IPS-NIHi7 (cell line): Measurements from ENCODE around the gene KCTD16.

Experiments used
- DNase-seq: peaks from one replicate; pipeline ENCODE4 v3.0.0; 2012; ENCODE audit warnings: mixed read lengths; ENCODE audit errors: extremely low spot score

KCTD16 gene

DNA sequence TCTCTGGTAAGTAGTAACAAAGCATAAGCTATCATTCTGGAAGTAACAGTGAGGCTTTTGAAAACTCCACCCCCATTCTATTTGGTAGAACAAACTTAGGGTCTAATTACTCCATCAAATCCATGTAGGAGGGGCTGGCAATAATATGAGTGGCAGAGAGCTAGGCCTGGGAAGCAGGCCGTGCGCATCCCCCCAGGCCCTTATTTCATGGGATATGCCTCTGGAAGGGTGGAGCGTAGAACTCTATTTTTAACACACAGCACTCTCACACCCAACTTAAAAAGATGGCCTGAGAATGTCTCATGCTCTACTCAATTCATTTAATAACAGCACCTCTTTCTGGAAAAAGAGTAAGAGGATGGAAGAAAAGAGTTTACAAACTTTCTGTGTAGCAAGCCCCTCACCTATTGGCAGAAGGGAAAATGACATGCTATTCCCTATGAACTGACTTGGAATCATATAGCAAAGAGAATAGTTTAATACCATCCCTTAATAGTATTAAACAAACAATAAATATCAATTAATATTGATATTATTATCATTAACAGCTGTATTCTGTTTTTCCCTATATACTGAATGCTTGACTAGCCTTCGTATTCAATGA, 233.2 kb downstream of the KCTD16 start:
- DNase-seq: no peak

DNA sequence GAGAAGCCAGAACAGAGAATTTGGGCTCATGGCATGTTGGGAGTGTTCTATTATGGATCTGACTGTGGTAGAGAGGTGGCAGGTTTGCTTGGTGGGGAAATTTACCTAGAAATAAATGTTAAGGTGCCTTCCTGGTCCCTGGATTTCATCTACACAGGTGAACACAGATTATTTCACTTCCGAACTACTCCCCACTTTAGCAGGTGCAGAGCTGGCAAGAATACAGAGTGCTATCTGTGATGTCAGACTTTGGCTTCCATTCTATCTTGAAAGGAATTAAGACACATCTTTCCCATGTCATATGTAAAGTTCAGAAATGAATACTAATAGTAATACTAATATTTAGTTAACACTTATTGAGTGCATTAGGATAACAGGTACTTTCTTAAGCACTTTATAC, 234.0 kb downstream of the KCTD16 start:
- no peak for DNase-seq

DNA sequence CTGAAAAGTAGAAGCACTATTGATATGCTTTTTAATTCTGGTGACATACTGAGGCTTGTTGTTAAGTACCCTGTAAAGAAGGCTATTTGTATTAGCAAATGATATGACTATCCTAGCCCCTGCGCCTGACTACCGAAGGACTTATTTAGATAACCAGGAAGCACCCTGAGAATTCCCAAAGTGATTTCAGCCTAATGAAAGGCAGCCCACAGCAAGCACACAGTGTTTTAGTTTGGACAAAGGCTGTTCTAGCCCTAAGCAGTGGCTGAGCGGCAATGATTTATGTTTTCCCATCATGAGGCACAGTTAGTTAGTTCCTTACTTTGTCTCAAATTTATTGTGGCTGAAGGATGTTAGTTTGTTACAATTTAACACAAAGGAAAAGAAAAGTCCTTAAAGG, 235.3 kb downstream of the KCTD16 start:
- no peak for DNase-seq

DNA sequence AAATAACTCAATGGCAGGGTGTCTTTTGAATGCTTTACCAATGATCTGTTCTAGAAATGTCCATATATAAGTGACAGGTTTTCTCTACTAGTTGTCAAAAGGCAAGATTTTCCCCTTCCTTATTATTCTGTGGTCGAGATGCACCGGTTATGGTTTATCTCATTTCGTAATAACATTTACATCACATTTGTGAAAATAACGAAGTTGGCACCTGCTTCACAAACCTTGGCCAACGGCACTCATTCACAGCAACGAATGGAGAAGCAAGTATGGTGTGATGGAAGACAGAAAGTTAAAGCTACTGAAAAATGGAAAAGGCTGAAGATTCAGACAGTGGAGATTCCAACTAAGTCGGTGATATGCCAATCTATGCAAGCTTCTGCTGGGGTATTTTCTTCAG, 235.8 kb downstream of the KCTD16 start:
- DNase-seq: no peak

DNA sequence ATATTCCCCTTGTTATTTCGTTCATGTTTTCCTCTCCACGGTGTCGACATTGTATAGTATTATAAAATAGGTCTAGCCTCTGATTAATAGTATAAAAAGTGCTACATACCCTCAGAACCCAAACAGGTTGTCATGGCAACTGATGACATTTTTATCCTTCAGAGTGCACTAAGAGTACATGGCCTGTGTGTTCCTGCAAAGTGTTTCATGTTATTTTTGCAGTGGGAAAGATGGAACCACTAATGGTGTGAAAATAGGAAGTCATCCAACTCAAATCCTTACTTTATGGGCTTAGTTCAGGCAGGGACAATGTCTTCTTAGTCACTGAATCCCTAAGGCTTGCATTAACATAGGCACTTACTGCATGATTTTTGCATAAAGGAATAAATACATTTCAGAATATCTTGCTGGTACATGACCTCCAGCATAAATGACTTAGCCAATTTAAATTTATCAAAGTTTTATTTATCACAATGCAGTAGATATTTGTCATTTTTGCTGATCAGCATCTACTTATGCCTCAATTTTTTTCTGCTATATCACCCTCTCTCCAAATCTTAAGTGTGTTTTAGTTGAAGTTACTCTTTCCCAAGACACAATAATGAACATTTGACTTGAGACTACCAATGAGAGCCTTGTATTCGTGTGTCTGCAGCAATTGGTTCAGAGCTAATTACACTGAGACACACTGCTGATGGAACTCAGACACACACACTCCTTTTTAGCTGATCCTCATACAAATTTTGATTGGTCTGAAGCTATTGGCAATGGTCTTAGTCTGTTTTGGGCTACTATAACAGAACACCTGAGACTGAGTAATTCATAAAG, 243.7 kb downstream of the KCTD16 start:
- DNase-seq: no peak

DNA sequence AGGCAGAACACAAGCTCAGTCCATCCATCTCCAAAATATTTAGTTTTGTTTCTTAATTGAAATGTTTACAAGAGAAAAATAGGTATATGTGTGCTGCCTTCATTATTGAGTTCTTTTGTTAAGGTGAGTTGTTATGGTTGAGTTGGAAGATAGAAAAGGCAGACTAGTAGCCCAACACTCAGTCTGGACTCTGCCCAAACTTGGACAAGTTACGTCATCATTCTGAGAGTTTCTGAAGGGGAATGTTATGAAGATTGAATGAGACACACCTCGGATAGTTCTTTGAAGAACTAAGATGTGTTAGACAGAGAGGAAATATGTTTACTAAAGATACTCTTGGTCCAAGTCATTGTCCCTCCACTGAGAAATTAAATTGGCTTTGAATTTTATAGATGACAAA, 245.5 kb downstream of the KCTD16 start:
- DNase-seq: no peak

DNA sequence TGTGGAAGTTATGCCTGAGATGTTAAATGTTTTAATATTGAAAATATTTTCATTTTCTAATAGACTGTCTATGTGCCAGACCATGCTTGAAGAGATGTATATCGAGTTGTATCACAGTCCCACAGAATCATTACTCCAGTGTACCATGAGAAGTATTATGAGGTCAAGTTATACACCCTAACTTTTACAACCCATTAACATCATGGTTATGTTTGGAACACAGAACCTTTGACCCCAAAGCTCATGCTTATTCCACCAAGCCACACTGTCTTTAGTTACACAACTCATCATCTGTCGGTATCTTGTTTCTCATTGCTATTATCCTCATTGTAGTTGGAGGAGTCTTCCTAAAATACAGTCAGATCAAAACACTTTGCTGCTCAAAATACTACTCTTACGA, 248.0 kb downstream of the KCTD16 start:
- no peak for DNase-seq

DNA sequence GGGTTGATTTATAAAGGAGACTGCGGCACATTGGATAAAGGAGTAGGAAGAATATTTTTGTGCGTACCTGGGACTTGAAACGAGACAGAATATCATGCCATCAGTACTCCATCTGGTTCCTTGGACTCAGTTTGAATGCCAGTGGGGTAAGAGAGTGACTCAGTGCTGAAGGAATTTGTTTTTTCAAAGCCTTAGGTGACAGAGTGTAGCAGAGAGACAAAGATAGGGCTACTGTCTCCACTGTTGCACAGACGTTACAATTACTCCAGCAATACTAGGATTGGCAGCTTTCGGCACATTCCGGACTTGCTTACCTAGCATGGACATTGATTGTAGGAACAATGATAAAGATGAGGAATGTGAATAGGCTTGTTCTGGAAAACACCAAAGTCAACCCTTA, 250.7 kb downstream of the KCTD16 start:
- peak; percentile 27 for DNase-seq

DNA sequence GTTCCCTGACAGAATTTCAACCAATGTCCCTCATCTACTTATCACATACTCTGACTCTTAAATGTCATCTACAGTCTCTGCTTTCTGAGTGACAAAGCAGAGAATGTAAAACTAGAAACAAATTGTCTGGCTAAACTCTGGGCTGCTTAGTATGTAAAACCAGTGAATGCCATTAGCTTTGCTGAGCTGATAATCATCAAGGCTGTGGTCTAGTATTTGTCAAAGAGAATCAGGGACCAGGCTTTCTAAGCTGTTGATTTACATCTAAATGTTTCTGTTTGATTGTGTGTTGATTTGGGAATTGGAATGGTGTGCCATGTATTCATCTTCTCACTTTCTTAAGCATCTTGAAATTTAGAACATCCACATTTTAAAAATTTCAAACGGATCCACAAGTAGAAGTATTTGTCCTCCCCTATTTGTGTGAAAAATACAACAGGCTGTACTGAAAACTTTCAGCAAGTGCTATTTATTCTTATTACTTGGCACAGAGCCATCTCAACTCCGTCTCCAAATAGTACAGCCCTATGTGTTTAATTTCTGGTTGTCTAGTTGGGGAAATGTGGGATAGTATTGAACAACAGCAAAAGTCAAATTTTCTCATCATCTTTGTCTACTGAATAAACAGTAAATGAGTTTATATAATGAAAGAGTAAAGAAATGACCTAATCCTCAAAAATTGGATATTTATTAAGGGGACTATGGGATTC, 251.5 kb downstream of the KCTD16 start:
- no peak for DNase-seq

DNA sequence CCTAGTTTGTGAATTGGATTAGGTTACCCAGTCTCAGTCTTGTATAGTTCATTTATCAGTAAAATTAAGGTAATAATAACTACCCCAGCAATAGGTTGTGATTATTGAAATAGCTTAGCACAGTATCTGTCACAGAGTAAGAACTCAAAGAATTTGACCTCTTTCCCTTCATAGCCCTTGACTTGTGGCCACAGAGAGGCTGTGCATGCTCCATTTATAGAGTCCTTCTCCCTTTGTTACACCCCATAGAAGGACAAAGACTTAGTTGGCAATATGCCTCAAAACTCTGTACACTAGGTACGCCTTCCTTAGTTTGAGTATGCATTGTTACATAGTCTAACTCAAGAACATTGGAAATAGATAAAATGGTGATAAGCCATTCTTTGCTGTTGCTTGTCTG, 257.2 kb downstream of the KCTD16 start:
- DNase-seq: no peak

DNA sequence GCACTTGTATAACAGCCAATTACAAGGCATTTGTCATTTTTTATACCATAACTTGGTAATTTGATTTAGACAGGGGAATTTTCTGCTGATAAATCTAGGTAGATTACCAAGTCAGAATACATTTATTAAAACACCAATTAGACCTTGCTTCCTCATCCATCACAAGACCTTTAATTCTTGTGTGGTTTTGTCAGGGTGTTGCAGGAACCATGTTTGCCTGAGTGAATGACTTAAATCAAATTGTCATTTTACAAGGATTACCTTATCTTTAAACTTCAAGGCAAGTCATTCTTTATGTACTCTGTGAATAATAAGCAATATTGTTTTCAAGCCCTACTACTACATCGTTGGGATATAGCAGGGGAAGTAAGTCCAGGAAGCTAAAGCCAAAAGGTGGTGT, 257.7 kb downstream of the KCTD16 start:
- DNase-seq: no peak

DNA sequence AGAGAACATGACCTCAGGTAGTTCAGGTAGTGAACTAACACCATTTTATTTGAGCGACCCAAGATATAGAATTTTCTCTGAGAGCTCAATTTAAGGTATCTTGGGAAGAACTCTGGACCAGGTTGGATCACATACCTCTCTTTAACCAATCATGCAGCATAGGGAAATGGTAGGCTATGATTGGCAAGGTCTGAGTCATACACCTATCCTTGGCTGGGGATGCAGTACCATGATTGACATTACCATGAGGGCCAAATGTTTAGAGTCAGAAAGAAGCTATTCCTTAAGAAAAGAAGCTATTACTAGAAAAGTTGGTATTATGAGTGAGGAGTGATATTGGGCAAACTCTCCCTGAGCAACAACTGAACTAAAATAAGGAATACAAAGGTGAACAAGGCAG, 258.7 kb downstream of the KCTD16 start:
- no peak for DNase-seq

DNA sequence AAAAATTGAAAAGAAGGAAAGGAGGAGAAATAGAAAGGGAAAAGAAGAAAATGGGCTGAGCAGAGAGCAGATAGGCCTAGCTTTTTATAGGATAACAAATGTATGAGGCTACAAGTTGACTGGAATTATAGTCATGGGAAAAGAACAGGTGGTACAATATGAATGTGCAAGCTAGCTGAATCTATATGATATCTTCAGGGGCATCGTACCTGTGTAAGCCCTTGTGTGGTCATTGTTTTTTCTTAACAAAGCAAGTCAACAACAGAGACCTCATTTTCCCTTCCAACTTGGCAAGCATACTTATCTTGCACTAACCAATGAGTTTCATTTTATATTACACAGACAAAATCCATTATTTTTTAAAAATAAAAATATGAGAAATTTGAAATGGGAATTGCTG, 259.2 kb downstream of the KCTD16 start:
- DNase-seq: no peak

DNA sequence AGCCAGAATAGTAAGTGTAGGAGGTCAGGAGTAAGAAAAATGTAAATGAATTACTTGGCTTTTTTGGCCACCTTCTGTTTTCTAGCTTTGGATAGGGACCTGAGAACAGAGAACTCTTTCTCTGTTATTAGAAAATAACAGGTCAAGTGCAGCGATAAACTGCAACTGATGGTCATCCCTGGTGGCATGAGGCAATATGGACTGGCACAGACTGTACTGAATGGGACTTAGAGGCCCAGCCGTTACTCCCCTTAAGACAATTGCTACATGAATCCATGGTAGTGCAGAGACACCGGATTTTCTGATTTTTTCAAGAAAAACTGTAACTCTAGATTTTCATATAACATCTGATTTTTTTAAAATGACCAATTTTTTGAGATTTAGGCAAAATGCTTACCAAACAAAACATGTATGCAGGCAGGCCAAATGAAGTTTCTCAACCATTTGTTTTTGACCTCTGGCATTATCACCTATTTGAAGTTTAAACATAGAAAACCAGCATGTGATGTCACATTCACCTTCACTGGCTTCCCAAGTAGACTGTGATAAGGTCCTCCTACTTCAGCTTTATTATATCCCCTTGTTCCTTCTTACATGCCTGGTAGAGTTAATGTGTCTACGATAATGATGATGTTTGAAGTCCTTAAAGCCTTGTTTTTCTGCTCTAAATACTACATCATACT, 262.6 kb downstream of the KCTD16 start:
- DNase-seq: no peak

DNA sequence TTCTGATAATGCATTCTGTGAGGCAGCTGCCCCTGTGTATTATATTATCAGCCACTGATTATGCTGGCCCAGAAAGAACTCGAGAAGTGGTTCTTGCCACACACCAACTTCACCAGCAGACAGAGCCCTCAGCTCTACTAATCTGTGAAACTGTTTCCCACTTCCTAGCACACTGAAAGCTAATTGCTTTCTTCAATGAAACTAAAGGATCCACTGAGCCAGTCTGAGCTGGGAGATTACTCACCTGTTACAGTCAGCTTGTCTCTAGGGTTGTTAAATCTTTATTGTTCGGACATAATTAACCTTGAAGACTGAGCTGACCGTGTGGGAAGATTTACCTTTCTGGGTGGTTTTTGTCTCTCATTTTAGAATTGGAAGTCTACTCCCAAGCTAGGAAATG, 263.2 kb downstream of the KCTD16 start:
- no peak for DNase-seq

DNA sequence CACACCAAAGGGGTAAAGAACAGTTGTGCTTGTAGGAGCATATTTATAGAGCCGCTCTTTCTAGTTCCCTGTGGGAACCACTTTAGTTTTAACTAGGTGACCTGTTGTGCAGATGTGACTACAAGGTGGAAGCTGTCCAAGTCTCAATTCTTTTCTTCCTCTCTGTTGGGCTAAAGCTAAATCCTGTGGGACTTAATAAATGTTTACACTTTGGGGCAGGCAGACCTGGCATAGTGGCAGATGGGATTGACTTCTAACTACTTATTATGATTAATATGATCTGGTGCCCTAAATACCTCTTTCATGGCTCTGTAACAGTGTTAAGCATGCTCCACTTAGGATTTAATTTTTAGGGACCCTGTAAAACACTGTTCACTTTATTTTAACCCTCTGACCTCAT, 265.3 kb downstream of the KCTD16 start:
- DNase-seq: no peak

DNA sequence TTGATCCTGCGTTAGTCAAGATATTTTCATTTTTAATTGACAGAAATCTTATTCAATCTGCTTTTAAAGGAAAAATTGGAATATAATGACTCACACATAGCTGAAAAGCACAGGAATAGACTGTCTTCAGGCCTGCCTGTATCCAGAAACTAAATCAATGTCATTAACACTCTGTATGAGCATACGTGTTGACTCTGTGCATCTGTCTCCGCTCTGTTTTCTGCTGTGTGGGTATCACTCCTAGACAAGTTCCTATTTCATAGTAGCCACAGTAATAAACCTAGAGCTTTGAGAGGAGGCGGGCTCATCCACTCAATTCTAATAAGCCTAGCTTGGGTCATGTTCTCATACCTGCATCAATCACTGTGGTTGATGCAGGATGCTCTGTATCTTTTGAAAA, 267.6 kb downstream of the KCTD16 start:
- no peak for DNase-seq

DNA sequence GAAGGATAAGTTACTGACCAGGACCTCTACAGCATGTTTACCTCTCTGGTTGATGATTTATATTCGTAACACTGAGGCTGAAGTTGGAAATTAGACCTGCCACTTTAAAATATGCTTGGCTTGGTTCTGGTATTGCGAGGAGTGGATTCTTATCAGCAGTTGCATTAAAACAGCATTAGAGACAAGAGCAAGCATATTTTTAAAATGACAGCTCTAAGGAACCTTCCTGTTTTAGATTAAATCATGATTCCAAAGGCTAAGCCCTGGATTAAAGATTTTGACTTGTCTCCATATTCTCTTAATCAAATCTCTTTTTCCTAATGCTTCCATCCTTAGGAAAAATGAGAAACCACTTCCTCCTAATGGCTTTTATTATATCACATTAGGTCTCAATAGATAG, 277.8 kb downstream of the KCTD16 start:
- no peak for DNase-seq

DNA sequence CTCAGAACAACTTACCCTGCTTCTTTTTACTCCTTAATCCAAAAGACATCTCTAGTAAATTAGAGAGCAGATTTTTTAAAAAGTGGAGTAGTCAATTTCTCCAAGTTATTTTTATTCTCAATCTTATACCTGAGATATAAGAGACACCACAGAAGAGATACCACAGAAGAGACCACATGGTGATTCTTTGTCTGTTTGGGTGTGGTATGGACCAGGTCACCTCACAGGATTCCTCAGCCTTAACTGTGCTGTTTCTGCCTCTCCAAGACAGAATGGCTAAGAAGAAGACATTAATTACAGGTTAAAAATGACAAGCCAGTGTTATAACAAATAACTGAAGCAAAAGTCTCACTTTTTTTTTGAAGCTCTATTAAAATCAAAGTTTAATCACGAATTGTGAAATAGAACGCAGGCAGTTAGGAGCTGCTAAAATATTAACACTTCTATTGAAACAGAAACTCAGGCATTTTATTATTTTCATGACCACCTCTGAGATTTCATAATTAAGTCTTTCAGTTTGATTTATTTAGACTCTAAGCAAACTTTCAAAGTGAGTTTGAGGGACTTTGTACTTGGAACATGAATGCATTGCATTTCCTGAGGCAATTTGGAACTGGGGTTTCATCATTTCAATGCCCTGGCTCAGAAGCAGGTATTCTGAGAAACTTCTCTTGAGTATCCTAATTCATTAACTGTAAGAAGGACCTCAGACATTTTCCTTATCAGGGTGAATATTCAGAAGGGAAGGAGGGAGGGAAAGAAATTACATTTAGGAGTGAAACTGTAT, 280.7 kb downstream of the KCTD16 start:
- DNase-seq: no peak

DNA sequence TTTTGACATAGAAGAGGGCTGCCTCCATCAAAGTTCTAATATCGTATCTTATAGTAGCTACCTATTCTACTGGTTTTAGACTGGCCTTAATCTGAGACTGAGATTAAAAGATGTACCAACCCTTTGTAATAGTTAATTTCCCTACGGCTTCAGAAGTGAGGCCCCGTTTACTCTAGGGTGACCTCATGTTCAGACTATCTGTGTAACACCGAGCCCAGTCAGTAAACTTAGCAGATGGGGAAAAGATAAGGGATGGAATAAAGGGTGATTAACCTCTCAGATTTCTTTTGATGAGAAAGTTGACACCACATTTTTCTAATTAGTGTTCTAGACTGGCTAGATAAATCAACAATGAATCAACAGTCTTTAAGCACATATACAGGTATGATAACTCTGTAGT, 283.1 kb downstream of the KCTD16 start:
- DNase-seq: no peak

DNA sequence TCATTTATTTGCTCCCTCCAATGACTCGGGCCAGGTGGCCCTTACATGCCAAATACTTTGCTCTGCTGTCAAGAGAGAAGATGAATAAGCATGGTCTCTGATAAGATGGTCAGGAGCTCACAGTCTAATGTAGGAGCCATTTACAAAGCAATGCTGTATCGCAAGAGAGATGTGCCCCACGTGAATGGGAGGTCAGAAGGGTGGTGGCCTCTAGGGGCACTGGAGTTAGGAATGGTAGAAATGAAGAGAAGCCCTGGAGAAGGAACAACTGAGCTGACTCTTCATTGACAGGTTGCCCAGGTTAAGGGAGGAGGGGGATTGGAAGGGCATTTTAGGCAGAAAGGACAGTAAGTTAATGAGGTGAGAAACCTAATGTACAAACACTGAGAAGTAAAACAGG, 286.5 kb downstream of the KCTD16 start:
- no peak for DNase-seq

DNA sequence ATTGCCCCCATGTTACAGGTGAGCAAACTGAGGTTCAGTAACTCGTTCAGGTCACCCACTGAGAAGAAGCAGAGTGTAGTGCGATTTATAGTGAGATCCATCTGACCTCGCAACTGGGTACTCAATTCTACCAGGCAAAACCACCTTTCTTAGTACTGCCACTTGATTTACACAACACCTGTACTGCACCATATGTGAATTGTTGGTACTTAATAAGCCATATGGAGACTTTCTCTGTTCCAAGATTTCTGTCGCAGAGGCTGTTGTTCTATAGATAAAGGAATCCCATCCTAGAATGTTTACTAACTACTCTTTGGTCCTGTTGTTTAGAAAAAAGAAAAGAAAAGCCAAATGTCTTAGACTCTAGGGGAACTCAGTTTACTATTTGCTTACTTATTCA, 287.5 kb downstream of the KCTD16 start:
- no peak for DNase-seq
